Loucy (cell line): ENCODE results near the gene OCSTAMP.
A peak's percentile ranks its signal among the peaks of the same experiment; 100 is the strongest.

Experiments
- H2AFZ ChIP-seq: fragments of 200-600 bp; sonication (generic); 2 replicates; pipeline ENCODE4 v1.6.0; 2016; ENCODE audit warnings: antibody characterized with exemption, mild to moderate bottlenecking, low read length, moderate library complexity
- H3F3A ChIP-seq: fragments of 200-600 bp; 2 replicates; pipeline ENCODE4 v1.6.0; 2016; ENCODE audit warnings: antibody characterized with exemption, low read depth, mild to moderate bottlenecking
- H3K27me3 ChIP-seq: fragments of 200-600 bp; sonication (generic); 2 replicates; pipeline ENCODE4 v1.6.1; 2014; ENCODE audit warnings: low read length, mild to moderate bottlenecking; ENCODE audit not compliant: insufficient read depth, poor library complexity, severe bottlenecking
- H3K36me3 ChIP-seq: fragments of 200-600 bp; sonication (generic); 2 replicates; pipeline ENCODE4 v1.6.1; 2016; ENCODE audit warnings: low read length; ENCODE audit not compliant: insufficient read depth
- H3K4me1 ChIP-seq: fragments of 200-600 bp; sonication (generic); 2 replicates; pipeline ENCODE4 v1.5.1; 2014; ENCODE audit warnings: low read length, mild to moderate bottlenecking; ENCODE audit not compliant: insufficient read depth, poor library complexity, severe bottlenecking
- H3K4me2 ChIP-seq: fragments of 200-600 bp; sonication (generic); 2 replicates; pipeline ENCODE4 v1.6.0; 2014; ENCODE audit warnings: antibody characterized with exemption, low read length, low read depth, mild to moderate bottlenecking; ENCODE audit not compliant: poor library complexity, severe bottlenecking
- H3K4me3 ChIP-seq: fragments of 200-600 bp; sonication (generic); 2 replicates; pipeline ENCODE4 v1.5.1; 2014; ENCODE audit warnings: low read length, mild to moderate bottlenecking, mixed read lengths; ENCODE audit not compliant: poor library complexity, severe bottlenecking
- H3K79me2 ChIP-seq: fragments of 200-600 bp; sonication (generic); 2 replicates; pipeline ENCODE4 v1.6.1; 2014; ENCODE audit warnings: low read length; ENCODE audit not compliant: insufficient read depth
- H3K9ac ChIP-seq: fragments of 200-600 bp; sonication (generic); 2 replicates; pipeline ENCODE4 v1.6.0; 2014; ENCODE audit warnings: mild to moderate bottlenecking, low read depth, low read length, moderate library complexity; ENCODE audit not compliant: poor library complexity, severe bottlenecking
- H3K9me2 ChIP-seq: fragments of 200-600 bp; sonication (generic); replicated peaks from 2 replicates; pipeline ENCODE4 v1.6.1; 2016; ENCODE audit warnings: low read depth, low read length, mixed read lengths
- H3K9me3 ChIP-seq: fragments of 200-600 bp; sonication (generic); 2 replicates; pipeline ENCODE4 v1.6.1; 2014; ENCODE audit warnings: mild to moderate bottlenecking, antibody characterized with exemption, low read length, low read depth; ENCODE audit not compliant: insufficient read depth
- H4K20me1 ChIP-seq: fragments of 200-600 bp; sonication (generic); 2 replicates; pipeline ENCODE4 v1.6.0; 2014; ENCODE audit warnings: antibody characterized with exemption, low read length, mild to moderate bottlenecking; ENCODE audit not compliant: insufficient read depth, poor library complexity, severe bottlenecking
- CTCF ChIP-seq: fragments of 200-600 bp; sonication (generic); conservative IDR thresholded peaks from 2 replicates; pipeline ENCODE4 v1.5.1; 2014; ENCODE audit warnings: mild to moderate bottlenecking, antibody characterized with exemption, low read length
- EZH2phosphoT487 ChIP-seq: fragments of 200-600 bp; IDR thresholded peaks from 2 replicates; pipeline ENCODE4 v1.6.1; 2018; ENCODE audit warnings: antibody characterized with exemption, mild to moderate bottlenecking, moderate library complexity, borderline replicate concordance

The OCSTAMP gene

GRCh38 chr20:46550461-46550860 lies at the start of gene OCSTAMP:
TSS of gene OCSTAMP (minus strand) at chr20:46550654. CDS start at chr20:46550560, 94 bp downstream.
- Histone ChIP-seq H2AFZ (no peak within 1 kb of the TSS), H3F3A (peaks cover 11% of the 10 kb centered on the region; the same call in 1 of the 2 replicates), H3K9me3 (no peaks in the 10 kb centered on the region), H3K27me3 (no peaks in the 10 kb centered on the region), H3K4me1 (peaks cover 97% of the 10 kb centered on the region), H3K79me2 (no peaks in the 10 kb centered on the region), H3K4me3 (no peak within 1 kb of the TSS), H3K4me2 (no peak within 1 kb of the TSS), H4K20me1 (no peaks in the 10 kb centered on the region), H3K9ac (peak within 1 kb of the TSS; percentile 78), H3K36me3 (no peaks in the 10 kb centered on the region), H3K9me2 (no peaks in the 10 kb centered on the region)
- TF ChIP-seq EZH2phosphoT487: no peak
- TF ChIP-seq CTCF: no peak

- H3K36me3 ChIP-seq: no peaks in the 10 kb centered on the region
- no peaks in the 10 kb centered on the region for H3K9me2 ChIP-seq
- H3K27me3 ChIP-seq: no peaks in the 10 kb centered on the region
- no peak overlapping the region for H3K4me2 ChIP-seq
- TF ChIP-seq EZH2phosphoT487: no peak
- TF ChIP-seq CTCF: no peak
- no peak overlapping the region for H3K4me3 ChIP-seq
- no peak overlapping the region for H2AFZ ChIP-seq
- no peaks in the 10 kb centered on the region for H3F3A ChIP-seq
- H3K9me3 ChIP-seq: no peaks in the 10 kb centered on the region
- no peaks in the 10 kb centered on the region for H4K20me1 ChIP-seq
- peaks cover 7% of the 10 kb centered on the region for H3K4me1 ChIP-seq
- H3K9ac ChIP-seq: no peak overlapping the region
- H3K79me2 ChIP-seq: no peaks in the 10 kb centered on the region
Measured at GRCh38 chr20:46599227-46599987, 49.0 kb upstream of the OCSTAMP start.

GRCh38 chr20:46595933-46596332 lies 45.5 kb upstream of the OCSTAMP start:
- no peaks in the 10 kb centered on the region for H4K20me1 ChIP-seq
- H3K79me2 ChIP-seq: no peaks in the 10 kb centered on the region
- H3F3A ChIP-seq: no peaks in the 10 kb centered on the region
- H3K9me2 ChIP-seq: no peaks in the 10 kb centered on the region
- H3K9me3 ChIP-seq: no peaks in the 10 kb centered on the region
- H3K4me3 ChIP-seq: no peak overlapping the region
- H3K4me1 ChIP-seq: peaks cover 5% of the 10 kb centered on the region
- no peak overlapping the region for H3K4me2 ChIP-seq
- no peak overlapping the region for H3K9ac ChIP-seq
- H3K36me3 ChIP-seq: no peaks in the 10 kb centered on the region
- no peak overlapping the region for H2AFZ ChIP-seq
- no peaks in the 10 kb centered on the region for H3K27me3 ChIP-seq
- no peak for TF ChIP-seq CTCF
- no peak for TF ChIP-seq EZH2phosphoT487
